ENCODE data around the gene CRYBA1.
"Not testable (repeated sequence)": the region's sequence is repeated elsewhere in the genome, so short reads cannot be mapped to it uniquely, and the experiment has no call there.

CRYBA1 gene

GRCh38 chr17:29238133-29238850 lies 8.4 kb upstream of the CRYBA1 start:
- no peak for DNase-seq

GRCh38 chr17:29240477-29240876 lies 6.2 kb upstream of the CRYBA1 start:
- DNase-seq = peak; percentile 51

- DNase-seq = peak; percentile 96
These were observed 5.4 kb upstream of the CRYBA1 start for GRCh38 chr17:29240968-29241963.

GRCh38 chr17:29242051-29242450 lies 4.6 kb upstream of the CRYBA1 start:
- DNase-seq = peak; percentile 10

GRCh38 chr17:29242790-29243189 lies 3.9 kb upstream of the CRYBA1 start:
- peak; percentile 23 for DNase-seq

GRCh38 chr17:29243792-29244191 lies 2.9 kb upstream of the CRYBA1 start:
- DNase-seq = peak; percentile 80

GRCh38 chr17:29245401-29245800 lies 1.3 kb upstream of the CRYBA1 start:
- DNase-seq = peak; percentile 29

GRCh38 chr17:29247219-29247618 lies 560 bp downstream of the CRYBA1 start:
- no peak for DNase-seq

- peak; percentile 71 for DNase-seq
These were observed 2.2 kb downstream of the CRYBA1 start for GRCh38 chr17:29248845-29249244.

- DNase-seq = no peak
These were observed 4.0 kb downstream of the CRYBA1 start for GRCh38 chr17:29250666-29251065.

GRCh38 chr17:29251184-29251583 lies 4.5 kb downstream of the CRYBA1 start:
- no peak for DNase-seq

GRCh38 chr17:29252101-29252791 lies 5.6 kb downstream of the CRYBA1 start:
- no peak for DNase-seq

- no peak for DNase-seq
These were observed 6.4 kb downstream of the CRYBA1 start for GRCh38 chr17:29253037-29253436.

GRCh38 chr17:29255926-29256522 lies 9.4 kb downstream of the CRYBA1 start:
- no peak for DNase-seq

GRCh38 chr17:29256735-29257466 lies 10.2 kb downstream of the CRYBA1 start:
- DNase-seq = no peak

- no peak for DNase-seq
These were observed 11.1 kb downstream of the CRYBA1 start for GRCh38 chr17:29257756-29258155.

- DNase-seq = no peak
These were observed 17.3 kb downstream of the CRYBA1 start for GRCh38 chr17:29263916-29264315.

GRCh38 chr17:29271980-29272379 lies 25.3 kb downstream of the CRYBA1 start:
- not testable (repeated sequence) for DNase-seq

GRCh38 chr17:29273924-29274323 lies 27.3 kb downstream of the CRYBA1 start:
- no peak for DNase-seq

GRCh38 chr17:29278692-29279091 lies 32.0 kb downstream of the CRYBA1 start:
- no peak for DNase-seq

- DNase-seq = no peak
These were observed 32.9 kb downstream of the CRYBA1 start for GRCh38 chr17:29279397-29280070.

GRCh38 chr17:29283496-29283895 lies 36.8 kb downstream of the CRYBA1 start:
- no peak for DNase-seq

All from islet precursor cell (in vitro differentiated cells).